Left cardiac atrium (tissue), 4 donors: ENCODE measurements around the gene MYO5B. TPM values are rescaled to one million over a fixed set of nuclear protein-coding genes. Genes with fewer than 3 reads are reported as not detected.
A peak's percentile ranks its signal among the peaks of the same experiment; 100 is the strongest.

Experiments
- ATAC-seq, 2 donors: fragments of 200-7000 bp; cut with Tn5 transposase; one replicate each; pipeline ENCODE4 v1.9.1; 2020; ENCODE audit warnings: mild to moderate bottlenecking in 2 of 2, moderate library complexity in 2 of 2
- DNase-seq: peaks from one replicate; pipeline ENCODE4 v3.0.0-alpha.2; 2020
- intact Hi-C, 2 donors: fragments of 100-400 bp; cut with DNase I; formaldehyde crosslinking; loops; one replicate each; pipeline versions ENCODE4 v1.14.1 to v1.15.1; 2022 to 2023
- total RNA-seq, 2 donors: library from RNA; stranded (reverse); fragmentation: NEBNext Ultra II Directional; extraction: Animal tissue kit (Norgen Biotek cat#: 25700); gene quantifications; one replicate each; pipeline ENCODE4 v1.2.1, GENCODE V29; 2021
- donor health status: DM: no; HTN: yes; CAD: no.
- donor health status: DM: no; HTN: yes; CAD: no; lungs with severe emphysema.
- donor health status: DM: yes; HTN: yes; CAD: no.
- donor health status: Dilated cardiomyopathy.

Gene MYO5B
- total RNA-seq, 2 donors from 2014 or later = 4.6 to 7.2 TPM

DNA sequence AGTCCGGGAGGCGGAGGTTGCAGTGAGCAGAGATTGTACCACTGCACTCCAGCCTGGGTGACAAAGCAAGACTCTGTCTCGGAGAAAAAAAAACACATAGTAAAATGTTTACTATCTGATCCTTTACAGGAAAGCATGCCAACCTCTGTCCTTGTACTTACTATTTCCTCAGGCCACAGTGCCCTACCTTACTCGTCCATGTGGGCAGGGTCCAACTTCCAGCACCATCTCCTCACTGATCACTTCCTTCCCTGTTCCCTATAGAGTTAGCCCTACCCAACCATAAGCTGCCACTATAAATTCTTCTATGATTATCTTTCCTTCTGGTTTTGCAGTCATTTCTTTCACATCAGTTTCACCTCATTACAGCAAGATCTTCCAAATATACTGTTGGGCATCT is 136.2 kb downstream of the MYO5B start:
- intact Hi-C loops = no loop called here
- DNase-seq (no peak), ATAC-seq (no peak)

DNA sequence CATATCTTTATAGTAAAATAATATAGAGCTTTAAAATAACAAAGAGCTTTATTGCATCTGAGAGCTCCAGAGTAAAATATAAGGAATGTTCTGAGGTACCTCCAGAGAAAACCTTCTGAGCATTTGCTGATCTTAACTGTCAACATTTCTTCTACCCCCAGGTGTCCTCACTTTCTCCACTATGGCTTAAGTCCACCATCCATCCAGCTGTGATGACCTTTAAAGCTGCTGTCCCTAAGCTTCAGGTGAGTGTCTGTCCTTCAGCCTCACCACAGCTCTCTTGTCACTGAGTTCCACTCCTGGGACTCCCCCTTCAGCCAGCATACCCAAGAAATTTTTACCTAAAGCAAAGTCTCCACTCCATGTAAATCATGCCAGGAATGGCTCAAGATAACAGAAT is 137.9 kb downstream of the MYO5B start:
- no peak for ATAC-seq
- intact Hi-C loops = no loop called here

DNA sequence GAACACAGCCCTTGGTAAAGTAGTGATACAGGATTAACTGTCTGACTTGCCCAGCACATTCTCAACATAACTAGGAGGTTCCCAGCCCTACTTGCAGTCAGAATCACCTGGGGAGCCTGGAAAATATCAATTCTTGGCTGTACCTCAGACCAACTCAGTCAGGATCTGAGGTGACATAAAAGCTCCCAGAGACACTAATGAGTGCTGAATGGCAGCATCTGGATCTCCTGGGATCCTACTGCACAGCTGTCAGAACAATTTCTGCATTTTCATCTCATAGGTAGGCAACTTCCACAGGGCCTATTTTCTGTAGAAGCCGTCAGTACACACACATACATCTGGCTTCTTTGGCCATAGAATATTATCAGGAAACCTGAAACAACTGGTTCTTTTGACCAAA is 138.8 kb downstream of the MYO5B start:
- intact Hi-C loops = no loop called here
- DNase-seq (no peak), ATAC-seq (no peak)

More for the DNA sequence above, 137.9 kb downstream of the MYO5B start:
- no peak for DNase-seq

DNA sequence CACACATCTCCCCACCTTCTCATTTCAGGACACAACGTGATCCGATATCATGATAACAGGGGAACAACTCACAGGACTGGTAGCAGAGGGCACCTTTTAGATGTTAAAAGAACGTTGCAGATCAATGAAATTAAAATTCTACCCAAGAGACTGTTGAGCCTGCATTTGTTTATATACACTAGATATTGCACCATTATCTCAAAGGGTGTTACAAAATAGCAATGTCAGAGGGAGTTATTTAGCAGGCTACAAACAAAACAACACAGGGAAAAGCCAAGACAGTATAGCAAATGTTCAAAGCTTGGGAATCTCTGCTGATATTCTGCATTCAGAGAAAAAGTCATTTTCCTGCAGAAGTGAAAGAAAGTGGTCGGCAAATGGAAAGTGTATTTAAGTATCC is 139.5 kb downstream of the MYO5B start:
- intact Hi-C loops = no loop called here
- ATAC-seq (no peak), DNase-seq (no peak)

DNA sequence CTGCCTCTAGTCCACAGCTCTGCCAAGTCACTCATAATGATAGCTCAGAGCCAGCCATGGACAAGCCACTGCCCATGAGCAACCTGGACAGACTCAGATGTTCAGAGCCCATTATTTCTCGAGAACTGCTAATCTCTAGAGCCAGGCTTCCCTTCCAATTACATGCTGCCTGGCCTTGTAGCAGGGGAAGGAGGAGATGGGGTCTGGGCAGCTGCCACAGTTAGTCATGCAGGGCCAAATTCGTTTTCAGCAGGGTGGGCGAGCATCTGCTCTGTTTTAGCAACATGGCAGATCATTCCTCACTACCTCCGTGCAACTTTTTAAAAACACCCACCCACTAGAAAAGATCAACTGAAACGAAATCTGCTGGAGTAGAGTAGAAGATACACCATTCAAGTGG is 141.8 kb downstream of the MYO5B start:
- intact Hi-C loops = no loop called here

DNA sequence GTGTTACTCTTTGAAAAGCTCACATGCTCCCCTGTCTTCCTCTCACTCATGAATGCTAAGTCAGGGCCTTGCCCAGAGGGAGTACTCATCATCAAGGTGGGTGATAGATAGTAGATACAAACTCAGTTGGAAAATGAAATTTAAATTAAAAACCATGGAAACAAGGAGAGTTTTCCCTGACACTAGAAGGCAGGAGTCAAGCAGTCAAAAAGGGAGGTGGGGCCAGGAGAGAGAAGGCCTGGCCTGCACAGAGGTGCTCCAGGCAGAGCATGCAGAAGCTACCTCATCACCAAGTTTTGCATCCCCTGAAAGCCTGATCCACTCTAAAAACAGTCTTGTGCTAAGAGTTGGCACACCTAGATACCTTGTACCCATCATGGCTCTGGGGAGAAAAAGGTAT is 143.7 kb downstream of the MYO5B start:
- peak in 1 of 2 donors; percentile 47 for ATAC-seq
- no peak for DNase-seq
- intact Hi-C loops = no loop called here

More for the DNA sequence above, 141.8 kb downstream of the MYO5B start:
- ATAC-seq (no peak), DNase-seq (no peak)

DNA sequence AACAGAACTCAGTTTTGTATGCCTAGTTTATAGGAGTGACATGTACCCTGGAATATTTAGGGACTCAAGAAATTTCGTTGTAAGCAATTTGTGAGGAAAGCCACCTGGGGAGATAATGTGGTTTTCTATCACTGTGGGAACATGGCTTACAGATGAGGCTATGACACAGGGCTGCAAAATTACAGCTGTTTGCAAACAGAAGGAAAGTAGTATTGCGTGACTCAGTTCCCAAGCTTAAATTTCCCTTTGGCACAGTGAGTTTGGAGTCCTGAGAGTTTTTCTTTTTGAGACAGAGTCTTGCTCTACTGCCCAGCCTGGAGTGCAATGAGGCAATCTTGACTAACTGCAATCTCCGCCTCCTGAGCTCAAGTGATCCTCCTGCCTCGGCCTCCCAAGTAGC is 149.8 kb downstream of the MYO5B start:
- intact Hi-C loops = loop anchor here in 1 of 2 donors (10.0 kb wide), 1 partner anchor 60 kb away; no protein-coding TSS in a partner anchor
- ATAC-seq (no peak), DNase-seq (no peak)

DNA sequence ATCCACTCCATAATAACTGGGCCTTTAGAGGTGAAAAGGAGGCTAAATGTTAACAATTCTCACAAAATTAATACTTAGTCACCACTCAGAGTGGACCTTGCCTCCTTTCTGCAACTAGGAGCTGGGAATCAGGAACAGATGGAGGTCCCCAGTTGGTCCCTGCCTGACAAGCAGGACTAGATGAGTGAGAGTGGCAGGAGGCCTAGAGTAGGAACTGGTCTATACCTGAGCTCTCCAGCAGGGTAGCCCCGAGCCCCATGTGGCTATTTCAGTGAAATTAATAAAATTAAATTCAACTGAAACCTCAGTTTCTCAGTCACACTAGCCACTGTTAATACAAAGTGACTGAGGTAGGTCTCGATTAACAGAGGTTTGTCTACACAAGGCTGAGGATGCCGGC is 150.5 kb downstream of the MYO5B start:
- intact Hi-C loops = loop anchor here in 1 of 2 donors (10.0 kb wide), 1 partner anchor 60 kb away; no protein-coding TSS in a partner anchor
- no peak for ATAC-seq

DNA sequence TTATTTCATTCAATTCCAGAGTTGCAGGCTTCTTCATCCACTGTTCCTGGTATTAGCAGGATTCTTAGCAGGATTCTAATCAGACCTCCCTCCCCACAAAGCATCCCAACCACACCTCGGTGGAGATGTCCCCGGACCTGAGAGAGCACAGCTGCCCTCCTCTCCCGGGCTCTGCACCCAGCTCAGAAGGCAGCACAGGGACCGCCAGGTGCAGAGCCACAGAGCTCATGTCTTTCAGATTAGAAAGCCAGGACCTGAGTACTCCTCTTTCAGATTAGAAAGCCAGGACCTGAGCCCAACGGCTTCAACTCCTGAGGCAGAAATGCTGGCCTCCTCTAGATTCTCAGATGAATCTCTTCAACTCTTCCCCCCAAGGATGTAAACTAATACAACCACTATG is 152.3 kb downstream of the MYO5B start:
- intact Hi-C loops = loop anchor here in 1 of 2 donors (10.0 kb wide), 1 partner anchor 62 kb away; no protein-coding TSS in a partner anchor

More for the DNA sequence above, 150.5 kb downstream of the MYO5B start:
- no peak for DNase-seq

DNA sequence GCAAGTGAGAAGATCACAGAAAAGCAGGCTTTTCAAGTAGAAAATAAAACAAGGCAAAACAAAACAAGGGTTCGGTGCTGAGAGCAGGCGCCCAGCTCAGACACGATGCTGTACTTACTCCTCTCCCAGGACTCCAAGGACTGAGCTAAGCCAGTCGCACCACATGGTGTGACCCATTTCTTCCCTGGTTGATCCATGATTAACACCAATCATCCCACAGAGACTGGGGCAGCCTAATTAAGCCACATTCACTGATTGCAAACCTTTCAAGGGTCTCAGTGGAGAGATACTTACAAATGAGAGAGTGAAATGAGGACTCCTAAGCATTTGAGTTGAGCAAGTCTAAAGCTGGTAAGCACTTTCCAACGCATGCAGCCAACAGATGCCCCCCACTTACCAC is 155.2 kb downstream of the MYO5B start:
- DNase-seq = no peak
- no peak for ATAC-seq
- intact Hi-C loops = loop anchor here in 1 of 2 donors (10.0 kb wide), 1 partner anchor 65 kb away; no protein-coding TSS in a partner anchor

More for the DNA sequence above, 152.3 kb downstream of the MYO5B start:
- DNase-seq = no peak
- no peak for ATAC-seq

DNA sequence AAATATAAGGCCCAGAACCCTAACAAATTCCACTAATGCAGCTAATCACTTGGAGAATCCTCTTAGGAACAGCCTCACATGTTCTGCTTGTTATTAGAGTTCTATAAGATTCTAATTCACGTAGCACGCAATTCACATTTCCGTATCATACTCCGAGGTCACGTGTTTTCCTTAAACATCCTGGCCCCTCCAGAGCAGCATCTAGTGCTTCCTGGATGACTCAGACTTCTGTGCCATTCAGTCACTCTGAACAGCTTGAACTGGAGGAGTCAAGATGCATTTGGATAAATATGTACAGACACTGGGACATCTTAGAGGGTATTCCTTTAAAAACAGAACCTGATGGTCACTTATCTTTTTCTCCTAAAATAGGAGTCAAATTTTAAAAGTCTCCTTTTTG is 156.5 kb downstream of the MYO5B start:
- DNase-seq = no peak
- no peak for ATAC-seq

DNA sequence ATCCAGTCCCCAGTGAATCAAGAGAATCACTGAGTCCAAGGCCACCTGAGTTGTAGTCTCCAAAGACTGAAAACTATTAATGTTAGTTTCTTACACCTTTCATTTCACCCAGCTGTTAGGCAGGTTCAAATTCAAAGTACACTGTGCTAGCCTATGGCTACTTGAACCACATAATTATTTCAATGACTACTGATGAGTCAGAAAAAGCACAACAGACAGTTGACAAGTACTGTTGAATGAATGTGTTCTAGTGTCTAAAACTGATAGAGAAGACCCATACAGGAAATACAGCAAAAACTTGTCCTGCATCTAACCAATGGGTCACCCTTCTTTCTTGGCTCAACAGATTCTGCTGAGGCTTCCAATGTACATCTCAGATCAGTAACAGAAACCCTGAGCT is 160.9 kb downstream of the MYO5B start:
- DNase-seq (no peak), ATAC-seq (no peak)
- intact Hi-C loops = no loop called here

More for the DNA sequence above, 156.5 kb downstream of the MYO5B start:
- intact Hi-C loops = no loop called here

DNA sequence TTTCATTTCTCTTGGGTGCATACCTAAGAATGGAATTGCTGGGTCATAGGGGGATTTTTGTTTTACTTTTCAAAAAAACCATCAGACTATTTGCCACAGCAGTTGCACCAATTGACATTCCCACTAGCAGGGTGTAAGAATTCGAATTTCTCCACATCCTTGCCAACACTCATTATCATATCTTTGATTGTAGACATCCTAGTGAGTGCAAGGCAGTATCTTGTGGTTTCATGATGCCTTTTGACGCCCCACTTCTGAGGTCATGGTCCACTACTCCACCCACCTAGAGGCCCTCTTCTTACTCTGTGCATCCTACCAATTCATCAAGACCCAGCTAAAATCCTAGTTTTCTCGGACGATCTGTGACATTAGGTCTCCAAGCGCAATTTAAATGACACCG is 161.9 kb downstream of the MYO5B start:
- no peak for ATAC-seq
- intact Hi-C loops = no loop called here
- DNase-seq = no peak

DNA sequence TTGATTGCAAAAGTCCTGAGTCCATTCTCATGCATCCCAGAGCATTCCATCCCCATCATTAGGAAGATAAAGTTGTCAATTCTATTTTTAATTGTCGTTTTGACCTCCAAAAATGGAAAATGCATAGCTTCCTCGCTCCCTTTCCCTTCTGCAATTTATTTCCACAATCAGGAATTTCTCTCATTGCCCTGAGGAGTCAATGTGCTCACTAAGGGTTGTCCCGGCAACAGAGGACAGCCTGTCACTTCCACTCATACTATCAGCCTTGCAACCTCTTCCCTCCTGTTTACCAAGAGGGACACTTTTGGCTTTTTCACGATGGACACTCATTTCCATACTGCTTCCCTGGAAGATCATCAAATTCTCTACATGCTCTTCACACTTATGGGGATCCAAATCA is 164.8 kb downstream of the MYO5B start:
- DNase-seq (no peak), ATAC-seq (no peak)
- intact Hi-C loops = no loop called here

DNA sequence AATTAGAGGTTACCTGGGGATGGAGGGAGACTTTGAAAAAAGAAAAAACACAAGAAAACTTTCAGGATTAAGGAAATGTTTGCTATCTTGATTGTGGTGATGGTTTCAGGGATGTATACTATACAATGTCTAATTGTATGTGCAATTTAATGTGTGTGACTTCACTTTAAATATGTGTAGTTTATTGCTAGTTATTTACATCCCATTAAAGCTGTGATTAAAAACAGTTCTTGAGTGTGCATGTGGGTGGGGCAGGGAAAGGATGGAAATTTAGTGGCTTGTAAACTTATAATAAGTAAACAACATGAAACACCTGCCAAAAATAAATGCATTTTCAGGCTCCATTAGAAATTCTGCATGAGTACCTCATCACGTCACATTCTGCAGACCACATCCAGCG is 167.0 kb downstream of the MYO5B start:
- no peak for ATAC-seq
- intact Hi-C loops = no loop called here
- DNase-seq = no peak

DNA sequence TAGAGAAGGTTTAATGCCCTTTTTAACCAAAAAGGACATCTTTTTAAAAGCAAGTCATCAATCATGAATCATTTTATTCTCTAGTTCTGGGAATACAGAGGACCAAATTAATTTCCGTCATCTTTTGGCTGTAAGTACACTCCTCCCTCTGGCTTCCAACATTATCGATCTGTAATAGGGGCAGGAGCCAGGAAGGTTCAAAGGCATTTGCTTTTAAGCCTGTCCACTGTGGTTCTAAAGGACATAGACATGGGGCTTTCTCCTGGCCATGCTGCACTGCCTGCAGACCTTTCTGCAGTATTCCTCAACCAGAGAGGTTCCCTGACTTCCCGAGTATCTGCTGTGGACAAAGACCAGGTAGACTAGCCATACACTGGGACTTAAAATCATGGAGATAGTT is 170.5 kb downstream of the MYO5B start:
- intact Hi-C loops = no loop called here
- no peak for DNase-seq
- ATAC-seq = no peak

DNA sequence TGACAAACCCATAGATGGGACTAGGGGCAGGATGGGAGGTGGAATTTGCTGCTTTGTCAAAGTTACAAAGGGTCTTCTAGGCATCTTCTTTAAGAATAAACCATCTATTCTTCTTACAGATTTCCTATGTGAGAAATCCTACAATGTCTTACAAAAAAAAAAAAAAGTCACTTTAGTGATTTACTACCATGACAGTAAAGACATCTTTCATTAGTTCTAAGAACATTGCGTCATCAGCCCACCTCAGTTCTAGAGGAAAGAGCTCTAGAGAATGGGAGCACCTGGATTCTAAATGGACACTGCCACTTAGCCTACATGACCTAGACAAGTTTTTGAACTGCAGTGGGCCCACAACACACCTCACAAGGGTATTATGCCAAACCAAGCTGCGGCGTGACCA is 172.0 kb downstream of the MYO5B start:
- intact Hi-C loops = no loop called here
- DNase-seq = no peak
- ATAC-seq = no peak

DNA sequence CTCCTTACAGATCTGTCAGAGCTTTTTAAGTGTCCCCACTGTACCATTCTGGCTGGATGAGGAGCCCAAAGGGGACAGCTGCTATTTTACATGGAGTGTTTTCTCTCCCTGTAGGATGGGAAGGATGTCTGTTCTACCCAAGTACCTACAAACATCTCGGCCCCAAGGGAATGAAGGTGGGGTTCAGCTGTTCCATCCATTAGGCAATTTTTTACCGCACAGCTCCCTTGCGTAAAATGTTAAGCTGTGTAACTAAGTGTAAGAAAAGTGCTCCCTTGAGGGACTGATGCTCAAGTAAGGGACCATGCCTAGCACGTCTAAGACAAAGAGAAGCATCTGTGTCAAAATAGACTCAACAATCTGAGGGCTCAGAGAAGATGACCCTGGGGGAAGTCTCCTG is 180.3 kb downstream of the MYO5B start:
- no peak for ATAC-seq
- DNase-seq = no peak
- intact Hi-C loops = loop anchor here in 1 of 2 donors (10.0 kb wide), 1 partner anchor 180 kb away; the partner anchor contains the start of gene MYO5B

DNA sequence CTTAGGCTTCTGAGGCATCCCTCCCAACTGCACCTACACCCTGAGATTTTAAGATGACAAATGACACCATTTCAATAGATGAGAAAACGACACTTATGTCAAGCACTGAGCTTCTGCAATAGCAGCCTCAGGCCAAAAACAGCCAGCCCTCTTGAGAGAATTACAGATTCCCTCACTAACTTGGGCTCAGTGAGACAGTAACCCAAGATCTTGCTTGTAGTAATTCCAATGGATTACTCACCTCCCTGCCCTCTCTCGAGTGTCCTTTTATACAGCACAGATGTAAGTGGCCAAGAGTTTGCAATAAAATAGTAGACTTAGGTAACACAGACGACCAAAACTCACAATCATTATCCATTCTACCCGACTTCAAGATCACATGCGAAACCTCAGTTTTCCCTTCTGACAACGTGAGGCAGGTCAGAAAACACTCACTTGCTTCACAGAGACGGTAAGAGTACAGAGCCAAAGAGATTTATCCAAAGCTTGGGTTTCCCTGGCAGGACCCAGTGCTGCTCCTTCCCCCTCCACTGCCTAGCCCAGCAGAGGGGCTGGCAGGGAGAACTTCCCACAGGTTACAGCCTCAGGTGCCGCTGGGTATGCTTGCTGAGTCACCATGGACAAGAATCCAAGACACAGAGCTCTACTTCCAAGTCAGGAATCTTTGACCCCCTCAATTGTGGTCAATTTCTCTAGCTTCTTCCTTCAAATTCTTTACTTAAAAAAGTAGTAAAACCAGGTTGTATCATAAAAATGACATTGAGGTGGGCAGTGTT is 181.4 kb downstream of the MYO5B start:
- intact Hi-C loops = loop anchor here in 1 of 2 donors (10.0 kb wide), 1 partner anchor 181 kb away; the partner anchor contains the start of gene MYO5B
- DNase-seq = no peak
- ATAC-seq = no peak

DNA sequence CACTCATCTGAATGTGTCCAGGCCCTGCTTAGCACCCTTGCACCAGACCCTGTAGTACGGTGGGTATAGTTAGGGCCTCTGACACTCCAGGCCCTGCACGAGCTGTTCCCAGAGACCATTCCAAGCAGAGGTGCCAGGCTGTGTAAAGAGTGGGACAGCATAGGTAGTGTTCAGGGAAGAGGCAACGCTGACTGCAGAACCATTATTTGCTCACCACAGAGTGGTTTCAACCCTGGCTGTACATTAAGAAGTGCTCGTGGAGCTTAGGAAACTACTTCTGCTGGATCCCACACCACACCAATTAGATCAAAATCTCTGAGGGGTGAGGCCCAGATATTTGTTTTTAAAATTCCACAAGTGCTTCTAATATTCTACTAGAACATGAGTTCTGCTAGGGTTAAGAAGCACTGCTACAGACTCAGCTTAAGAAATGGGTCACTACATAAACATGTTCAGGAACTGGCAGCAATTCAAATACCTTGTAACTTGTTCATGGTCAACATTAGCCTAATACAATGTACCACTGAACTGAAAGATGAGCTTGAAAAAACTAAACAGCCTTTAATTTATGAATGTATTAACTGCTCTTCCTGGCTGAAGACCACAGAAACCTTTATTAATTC is 183.0 kb downstream of the MYO5B start:
- ATAC-seq (peak in 1 of 2 donors; percentile 57), DNase-seq (no peak)
- intact Hi-C loops = loop anchor here in 1 of 2 donors (10.0 kb wide), 1 partner anchor 183 kb away; the partner anchor contains the start of gene MYO5B
